Gastrocnemius medialis (tissue), 4 donors: ENCODE data around the gene TEX38.

ENCODE experiments used
- POLR2A ChIP-seq, 2 donors: fragments of 450-650 bp; IDR thresholded peaks; one replicate each; pipeline ENCODE4 v1.6.1; 2017; ENCODE audit warnings: antibody characterized with exemption in 2 of 2, mild to moderate bottlenecking in 2 of 2, moderate library complexity in 2 of 2
- TF ChIP-seq, protein P1 (sequence below), 5 experiments: fragments of 450-650 bp in 3 of 5; fragments of 200-600 bp in 2 of 5; sonication (generic) in 2 of 5; IDR thresholded peaks in 4 of 5; conservative IDR thresholded peaks in 1 of 5; 1 replicate in 4 of 5; 2 replicates in 1 of 5; pipeline ENCODE4 v1.5.1; 2016 to 2019; ENCODE audit warnings: antibody characterized with exemption in 5 of 5, mild to moderate bottlenecking in 3 of 5, moderate library complexity in 3 of 5

DNA sequence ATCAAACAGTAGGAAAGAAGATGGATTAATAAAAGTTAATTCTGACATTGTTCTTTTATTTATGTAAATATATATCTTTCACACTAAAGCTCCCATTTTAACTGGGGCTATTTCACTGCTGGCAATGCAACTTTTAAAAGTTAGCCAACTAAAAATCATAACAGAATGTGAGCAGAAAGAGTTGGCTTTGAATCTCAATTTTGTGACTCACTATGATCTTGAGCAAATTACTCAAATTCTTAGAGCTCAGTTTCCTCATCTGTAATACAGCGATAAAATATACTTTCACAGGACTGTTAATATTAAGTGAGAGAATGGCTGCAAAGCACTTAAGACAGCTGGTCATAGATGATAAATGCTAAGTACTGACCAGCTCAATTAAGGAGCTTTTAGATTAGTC lies 36.5 kb downstream of the TEX38 start:
- TF ChIP-seq, protein P1, sequence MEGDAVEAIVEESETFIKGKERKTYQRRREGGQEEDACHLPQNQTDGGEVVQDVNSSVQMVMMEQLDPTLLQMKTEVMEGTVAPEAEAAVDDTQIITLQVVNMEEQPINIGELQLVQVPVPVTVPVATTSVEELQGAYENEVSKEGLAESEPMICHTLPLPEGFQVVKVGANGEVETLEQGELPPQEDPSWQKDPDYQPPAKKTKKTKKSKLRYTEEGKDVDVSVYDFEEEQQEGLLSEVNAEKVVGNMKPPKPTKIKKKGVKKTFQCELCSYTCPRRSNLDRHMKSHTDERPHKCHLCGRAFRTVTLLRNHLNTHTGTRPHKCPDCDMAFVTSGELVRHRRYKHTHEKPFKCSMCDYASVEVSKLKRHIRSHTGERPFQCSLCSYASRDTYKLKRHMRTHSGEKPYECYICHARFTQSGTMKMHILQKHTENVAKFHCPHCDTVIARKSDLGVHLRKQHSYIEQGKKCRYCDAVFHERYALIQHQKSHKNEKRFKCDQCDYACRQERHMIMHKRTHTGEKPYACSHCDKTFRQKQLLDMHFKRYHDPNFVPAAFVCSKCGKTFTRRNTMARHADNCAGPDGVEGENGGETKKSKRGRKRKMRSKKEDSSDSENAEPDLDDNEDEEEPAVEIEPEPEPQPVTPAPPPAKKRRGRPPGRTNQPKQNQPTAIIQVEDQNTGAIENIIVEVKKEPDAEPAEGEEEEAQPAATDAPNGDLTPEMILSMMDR (IDR thresholded peaks at IDR 0.05 in 4 of 5, conservative IDR thresholded peaks at IDR 0.05 in 1 of 5): no peak
- TF ChIP-seq POLR2A (IDR thresholded peaks at IDR 0.05): no peak
